WERI-Rb-1 (cell line): ENCODE results near the gene CD36.

Experiments used
- DNase-seq: peaks from one replicate; pipeline ENCODE4 v3.0.0-alpha.2; 2020
- H3K27ac ChIP-seq: fragments of 250-450 bp; sonication (Bioruptor Pico); 2 replicates; pipeline ENCODE4 v1.5.1; 2020; ENCODE audit warnings: mild to moderate bottlenecking, moderate library complexity
- H3K27me3 ChIP-seq: fragments of 250-450 bp; sonication (Bioruptor Pico); 2 replicates; pipeline ENCODE4 v1.5.1; 2021; ENCODE audit warnings: mild to moderate bottlenecking, low read depth, moderate library complexity; ENCODE audit not compliant: insufficient read depth, severe bottlenecking
- H3K36me3 ChIP-seq: fragments of 250-450 bp; sonication (Bioruptor Pico); 2 replicates; pipeline ENCODE4 v1.5.1; 2020; ENCODE audit warnings: mild to moderate bottlenecking, moderate library complexity
- H3K4me3 ChIP-seq: 2 replicates; pipeline ENCODE4 v1.5.1; 2011; ENCODE audit warnings: low read depth, mild to moderate bottlenecking, control low read depth, low read length
- H3K9me3 ChIP-seq: fragments of 250-450 bp; sonication (Bioruptor Pico); 2 replicates; pipeline ENCODE4 v1.5.1; 2021; ENCODE audit warnings: mild to moderate bottlenecking, moderate library complexity; ENCODE audit not compliant: severe bottlenecking
- CTCF ChIP-seq: IDR thresholded peaks from 2 replicates; pipeline ENCODE4 v1.5.1; 2011; ENCODE audit warnings: low read depth, mild to moderate bottlenecking, control low read depth, inconsistent platforms, low read length

Gene CD36

DNA sequence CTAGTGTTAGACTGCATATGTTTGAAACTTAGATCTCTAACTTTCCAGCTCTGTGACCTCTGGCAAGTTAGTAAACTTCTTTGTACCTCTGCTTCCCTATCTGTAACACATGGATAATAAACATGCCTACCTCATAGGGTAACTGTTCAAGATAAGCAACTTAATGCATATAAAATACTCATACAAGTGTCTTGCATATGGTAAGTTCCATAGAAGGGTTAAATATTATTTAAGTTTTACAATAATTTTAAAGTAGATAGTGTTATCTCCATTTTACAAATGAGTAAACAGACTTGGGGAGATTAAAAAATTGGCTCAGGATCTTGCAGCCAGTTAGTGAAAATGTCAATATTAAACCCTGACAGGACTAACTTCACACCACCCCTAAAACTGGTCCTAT, 30.1 kb upstream of the CD36 start:
- Histone ChIP-seq H3K27ac (no peak overlapping the region), H3K27me3 (no peaks in the 10 kb centered on the region)
- TF ChIP-seq CTCF = no peak

GRCh38 chr7:80609751-80610150, 28.7 kb upstream of the CD36 start:
- no peak overlapping the region for H3K4me3 ChIP-seq
- no peaks in the 10 kb centered on the region for H3K9me3 ChIP-seq
- no peaks in the 10 kb centered on the region for H3K27me3 ChIP-seq
- no peak overlapping the region for H3K27ac ChIP-seq
- H3K36me3 ChIP-seq = no peaks in the 10 kb centered on the region
- no peak for DNase-seq
- TF ChIP-seq CTCF = no peak

More for the DNA sequence above, 30.1 kb upstream of the CD36 start:
- DNase-seq = no peak
- H3K36me3 ChIP-seq = no peaks in the 10 kb centered on the region
- no peaks in the 10 kb centered on the region for H3K9me3 ChIP-seq
- no peak overlapping the region for H3K4me3 ChIP-seq

DNA sequence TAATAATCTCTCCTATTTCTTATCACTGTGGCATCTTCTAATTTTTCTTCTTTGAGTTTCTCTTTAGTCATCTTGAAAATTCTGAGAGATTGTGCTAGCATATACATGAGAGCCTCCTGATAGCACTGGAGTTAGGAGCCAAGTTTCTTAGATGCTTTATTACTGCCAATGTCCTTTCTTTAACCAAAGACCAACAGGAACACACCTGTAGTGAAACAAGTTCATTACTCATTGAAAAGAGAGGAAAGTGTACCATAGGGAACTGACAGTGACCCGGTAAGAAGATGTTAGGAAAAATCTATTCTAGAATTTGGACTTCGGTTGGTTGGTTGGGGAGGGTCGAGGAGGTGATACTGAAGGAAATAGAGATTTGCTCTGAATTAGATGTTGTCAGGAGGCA, 27.1 kb upstream of the CD36 start:
- no peak for DNase-seq

GRCh38 chr7:80611779-80612178, 26.7 kb upstream of the CD36 start:
- Histone ChIP-seq H3K9me3 (no peaks in the 10 kb centered on the region), H3K36me3 (no peaks in the 10 kb centered on the region), H3K27me3 (no peaks in the 10 kb centered on the region), H3K27ac (no peak overlapping the region), H3K4me3 (no peak overlapping the region)
- no peak for DNase-seq
- no peak for TF ChIP-seq CTCF

More for the DNA sequence above, 27.1 kb upstream of the CD36 start:
- H3K9me3 ChIP-seq = no peaks in the 10 kb centered on the region
- no peak overlapping the region for H3K27ac ChIP-seq
- no peak overlapping the region for H3K4me3 ChIP-seq
- no peak for TF ChIP-seq CTCF
- no peaks in the 10 kb centered on the region for H3K27me3 ChIP-seq
- H3K36me3 ChIP-seq = no peaks in the 10 kb centered on the region

- Histone ChIP-seq H3K9me3 (no peaks in the 10 kb centered on the region), H3K27me3 (no peaks in the 10 kb centered on the region), H3K4me3 (no peak overlapping the region), H3K27ac (no peak overlapping the region), H3K36me3 (no peaks in the 10 kb centered on the region)
- TF ChIP-seq CTCF = no peak
- no peak for DNase-seq
Measured at GRCh38 chr7:80612880-80613279, 25.6 kb upstream of the CD36 start.

DNA sequence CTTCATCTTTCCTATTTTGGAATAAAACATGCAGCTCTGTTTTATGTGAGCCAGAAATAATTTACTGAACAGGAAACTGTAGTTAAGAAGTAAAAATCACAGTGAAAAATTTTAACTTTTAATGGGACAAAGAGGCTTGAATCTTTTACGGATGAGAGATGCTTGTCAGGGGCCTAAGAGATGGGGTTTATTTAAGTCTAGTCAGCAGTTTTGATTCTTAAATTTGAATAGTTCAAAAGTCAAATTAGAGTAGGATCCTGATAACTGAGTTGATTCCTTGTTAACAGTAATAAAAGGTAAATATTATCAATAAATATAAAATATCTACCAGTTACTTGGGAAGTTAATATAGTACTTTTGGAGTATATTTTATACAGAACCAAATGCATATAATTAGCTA, 24.9 kb upstream of the CD36 start:
- H3K9me3 ChIP-seq = no peaks in the 10 kb centered on the region
- no peaks in the 10 kb centered on the region for H3K36me3 ChIP-seq
- TF ChIP-seq CTCF = no peak
- no peaks in the 10 kb centered on the region for H3K27me3 ChIP-seq
- H3K4me3 ChIP-seq = no peak overlapping the region
- no peak overlapping the region for H3K27ac ChIP-seq
- no peak for DNase-seq
